Measurements from ENCODE around the gene C2CD4D.

C2CD4D gene

GRCh38 chr1:151867765-151868411 is 28.3 kb upstream of the C2CD4D start:
- DNase-seq (ENCODE audit: low spot score): no peak
- TF ChIP-seq CTCF (IDR thresholded peaks at IDR 0.05; ENCODE audit: extremely low read depth, insufficient read depth, missing control alignments): no peak
- in situ Hi-C loops (cut with MboI; ENCODE audit: low pct_unique_long_range_greater_than_20kb, low sequenced_read_pairs, unreplicated experiment): no loop called here

- in situ Hi-C loops (cut with MboI; ENCODE audit: low pct_unique_long_range_greater_than_20kb, low sequenced_read_pairs, unreplicated experiment): no loop called here
- no peak for TF ChIP-seq CTCF (IDR thresholded peaks at IDR 0.05; ENCODE audit: extremely low read depth, insufficient read depth, missing control alignments)
- no peak for DNase-seq (ENCODE audit: low spot score)
Observed at GRCh38 chr1:151867321-151867720, 27.7 kb upstream of the C2CD4D start.

GRCh38 chr1:151864411-151864810 is 24.8 kb upstream of the C2CD4D start:
- DNase-seq (ENCODE audit: low spot score): no peak
- in situ Hi-C loops (cut with MboI; ENCODE audit: low pct_unique_long_range_greater_than_20kb, low sequenced_read_pairs, unreplicated experiment): no loop called here
- TF ChIP-seq CTCF (IDR thresholded peaks at IDR 0.05; ENCODE audit: extremely low read depth, insufficient read depth, missing control alignments): no peak

GRCh38 chr1:151862604-151863003 is 23.0 kb upstream of the C2CD4D start:
- DNase-seq (ENCODE audit: low spot score): no peak
- in situ Hi-C loops (cut with MboI; ENCODE audit: low pct_unique_long_range_greater_than_20kb, low sequenced_read_pairs, unreplicated experiment): no loop called here
- TF ChIP-seq CTCF (IDR thresholded peaks at IDR 0.05; ENCODE audit: extremely low read depth, insufficient read depth, missing control alignments): no peak

- DNase-seq (ENCODE audit: low spot score): no peak
- TF ChIP-seq CTCF (IDR thresholded peaks at IDR 0.05; ENCODE audit: extremely low read depth, insufficient read depth, missing control alignments): no peak
- in situ Hi-C loops (cut with MboI; ENCODE audit: low pct_unique_long_range_greater_than_20kb, low sequenced_read_pairs, unreplicated experiment): no loop called here
Observed at GRCh38 chr1:151860504-151861187, 21.0 kb upstream of the C2CD4D start.

GRCh38 chr1:151859891-151860293 is 20.3 kb upstream of the C2CD4D start:
- DNase-seq (ENCODE audit: low spot score): no peak
- in situ Hi-C loops (cut with MboI; ENCODE audit: low pct_unique_long_range_greater_than_20kb, low sequenced_read_pairs, unreplicated experiment): no loop called here
- no peak for TF ChIP-seq CTCF (IDR thresholded peaks at IDR 0.05; ENCODE audit: extremely low read depth, insufficient read depth, missing control alignments)
